GM19324 (cell line): ENCODE measurements around the gene SACM1L.
"Not testable (repeated sequence)": the region's sequence is repeated elsewhere in the genome, so short reads cannot be mapped to it uniquely, and the experiment has no call there.

Experiments
- ATAC-seq: cut with Tn5 transposase; IDR thresholded peaks from one replicate; pipeline ENCODE4 v1.9.1; 2021; ENCODE audit warnings: mild to moderate bottlenecking, moderate library complexity; ENCODE audit not compliant: unreplicated experiment, low FRiP score

SACM1L gene

GRCh38 chr3:45665101-45665572 lies 24.1 kb upstream of the SACM1L start:
- ATAC-seq: no peak

GRCh38 chr3:45666757-45667431 lies 22.3 kb upstream of the SACM1L start:
- ATAC-seq: no peak

GRCh38 chr3:45667569-45667934 lies 21.6 kb upstream of the SACM1L start:
- no peak for ATAC-seq

- ATAC-seq: no peak
Measured at GRCh38 chr3:45670436-45670835, 18.8 kb upstream of the SACM1L start.

GRCh38 chr3:45670991-45671390 lies 18.2 kb upstream of the SACM1L start:
- ATAC-seq: no peak

GRCh38 chr3:45673273-45673672 lies 15.9 kb upstream of the SACM1L start:
- no peak for ATAC-seq

- ATAC-seq: no peak
Measured at GRCh38 chr3:45676325-45677032, 12.7 kb upstream of the SACM1L start.

- no peak for ATAC-seq
Measured at GRCh38 chr3:45677033-45677446, 12.2 kb upstream of the SACM1L start.

- no peak for ATAC-seq
Measured at GRCh38 chr3:45677841-45678240, 11.4 kb upstream of the SACM1L start.

- ATAC-seq: no peak
Measured at GRCh38 chr3:45679805-45680204, 9.4 kb upstream of the SACM1L start.

GRCh38 chr3:45681221-45681620 lies 8.0 kb upstream of the SACM1L start:
- no peak for ATAC-seq

GRCh38 chr3:45681846-45682245 lies 7.3 kb upstream of the SACM1L start:
- no peak for ATAC-seq

- ATAC-seq: no peak
Measured at GRCh38 chr3:45682311-45682710, 6.9 kb upstream of the SACM1L start.

GRCh38 chr3:45682786-45683185 lies 6.4 kb upstream of the SACM1L start:
- no peak for ATAC-seq

GRCh38 chr3:45683417-45684326 lies 5.5 kb upstream of the SACM1L start:
- ATAC-seq: no peak

GRCh38 chr3:45684327-45684892 lies 4.8 kb upstream of the SACM1L start:
- ATAC-seq: no peak

GRCh38 chr3:45685722-45686121 lies 3.5 kb upstream of the SACM1L start:
- ATAC-seq: not testable (repeated sequence)

GRCh38 chr3:45686850-45687249 lies 2.3 kb upstream of the SACM1L start:
- no peak for ATAC-seq

GRCh38 chr3:45687828-45688193 lies 1.4 kb upstream of the SACM1L start:
- no peak for ATAC-seq

- ATAC-seq: no peak
Measured at GRCh38 chr3:45688194-45688881, 858 bp upstream of the SACM1L start.
